Measurements from ENCODE around the gene GMIP.
A peak's percentile ranks its signal among the peaks of the same experiment; 100 is the strongest.
"Not testable (repeated sequence)": the region's sequence is repeated elsewhere in the genome, so short reads cannot be mapped to it uniquely, and the experiment has no call there.

The GMIP gene

GRCh38 chr19:19643158-19644053, at the start of gene GMIP:
TSS of gene GMIP (minus strand) at chr19:19643657. CDS start at chr19:19643529, 128 bp downstream.
- peak; percentile 64 for DNase-seq

- DNase-seq: no peak
These were observed 48.2 kb upstream of the GMIP start for GRCh38 chr19:19691683-19692082.

DNA sequence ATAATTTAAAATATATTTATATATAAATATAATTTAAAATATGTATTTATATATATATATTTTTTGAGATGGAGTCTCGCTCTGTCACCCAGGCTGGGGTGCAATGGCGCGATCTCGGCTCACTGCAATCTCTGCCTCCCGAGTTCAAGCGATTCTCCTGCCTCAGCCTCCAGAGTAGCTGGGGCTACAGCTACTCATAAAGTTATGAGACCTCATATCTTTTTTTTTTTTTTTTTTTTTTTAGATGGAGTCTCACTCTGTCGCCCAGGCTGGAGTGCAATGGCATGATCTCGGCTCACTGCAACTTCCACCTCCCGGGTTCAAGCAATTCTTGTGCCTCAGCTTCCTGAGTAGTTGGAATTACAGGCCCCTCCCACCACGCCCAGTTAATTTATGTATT, 45.6 kb upstream of the GMIP start:
- not testable (repeated sequence) for DNase-seq

DNA sequence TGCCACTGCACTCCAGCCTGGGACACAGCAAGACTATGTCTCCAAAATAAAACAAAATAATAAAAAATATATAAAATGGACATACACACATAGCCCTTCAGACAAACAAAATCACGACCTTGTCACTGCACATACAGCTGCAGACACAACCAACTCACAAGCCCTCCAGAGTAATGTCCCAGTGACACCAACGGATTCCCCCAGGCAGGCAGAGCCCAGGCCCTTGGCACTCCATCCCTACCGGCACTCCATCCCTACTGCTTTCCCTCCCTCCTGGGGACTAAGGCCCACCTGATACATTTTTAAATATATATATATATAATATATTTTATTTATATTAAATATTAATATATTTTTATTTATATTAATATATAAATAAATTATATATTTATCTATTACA, 43.6 kb upstream of the GMIP start:
- no peak for DNase-seq

- DNase-seq: no peak
These were observed 43.1 kb upstream of the GMIP start for GRCh38 chr19:19686580-19686979.

GRCh38 chr19:19686119-19686518, 42.7 kb upstream of the GMIP start:
- DNase-seq: not testable (repeated sequence)

GRCh38 chr19:19679176-19680073, 36.0 kb upstream of the GMIP start:
- no peak for DNase-seq

- DNase-seq: no peak
These were observed 34.1 kb upstream of the GMIP start for GRCh38 chr19:19677579-19677978.

GRCh38 chr19:19674315-19674714, 30.9 kb upstream of the GMIP start:
- no peak for DNase-seq

- no peak for DNase-seq
These were observed 29.4 kb upstream of the GMIP start for GRCh38 chr19:19672816-19673215.

- DNase-seq: no peak
These were observed 26.7 kb upstream of the GMIP start for GRCh38 chr19:19670070-19670551.

GRCh38 chr19:19668230-19669012, 25.0 kb upstream of the GMIP start, which contains the start of gene ZNF101:
TSS of gene ZNF101 (plus strand) at chr19:19668839. CDS start at chr19:19668964, 125 bp downstream.
- DNase-seq: peak; percentile 91

GRCh38 chr19:19665420-19665948, 22.0 kb upstream of the GMIP start:
- not testable (repeated sequence) for DNase-seq

- DNase-seq: peak; percentile 94
These were observed 20.0 kb upstream of the GMIP start, which contains the start of gene ATP13A1 for GRCh38 chr19:19663256-19664120. TSS of gene ATP13A1 (minus strand) at chr19:19663676. CDS start at chr19:19663666, 10 bp downstream.

- DNase-seq: no peak
These were observed 19.4 kb upstream of the GMIP start for GRCh38 chr19:19662871-19663255.

DNA sequence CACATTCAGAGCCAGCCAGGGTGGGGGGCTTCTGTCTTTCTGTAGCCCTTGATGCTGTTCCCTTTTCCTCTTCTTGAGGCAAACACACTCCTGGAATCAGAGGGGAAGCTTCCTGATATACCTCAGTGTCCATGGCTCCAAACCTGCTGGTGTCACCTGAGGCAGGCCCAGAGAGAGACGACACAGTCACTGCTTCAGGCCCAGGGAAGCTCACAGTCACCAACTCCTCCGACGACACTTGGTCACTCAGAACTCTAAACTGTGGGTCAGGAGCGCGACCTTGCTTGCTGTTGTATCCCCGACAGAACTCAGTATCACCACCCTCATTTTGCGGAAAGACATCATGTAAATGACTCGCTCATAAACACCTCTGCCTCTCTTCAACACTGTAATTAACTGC, 18.9 kb upstream of the GMIP start:
- no peak for DNase-seq

DNA sequence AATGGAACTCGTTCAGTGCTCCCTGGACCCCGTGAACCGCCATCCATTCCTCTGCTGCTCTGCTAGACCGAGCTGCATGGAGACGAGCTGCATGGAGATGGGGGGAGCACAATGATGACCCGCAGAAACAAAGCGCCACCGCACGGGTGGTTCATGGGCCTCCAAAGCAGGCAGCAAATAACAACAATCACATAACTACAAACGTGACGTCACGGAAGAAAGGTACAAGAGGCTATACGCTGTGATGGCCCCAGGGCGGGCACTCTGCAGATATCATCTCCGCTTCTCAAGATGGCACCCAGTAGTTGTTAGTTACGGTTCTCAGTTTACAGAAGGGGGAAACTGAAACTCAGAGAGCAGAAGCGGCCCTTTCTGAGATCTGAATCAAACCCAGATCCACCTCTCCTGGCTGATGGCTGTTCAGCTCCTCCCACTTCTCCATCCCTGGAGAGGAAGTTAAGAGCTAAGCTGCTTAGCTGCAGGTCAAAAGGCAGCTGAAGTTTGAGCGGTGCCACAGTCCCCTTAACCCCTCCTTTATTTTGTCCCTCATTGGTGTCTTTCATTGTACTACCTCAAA, 18.3 kb upstream of the GMIP start:
- DNase-seq: no peak

DNA sequence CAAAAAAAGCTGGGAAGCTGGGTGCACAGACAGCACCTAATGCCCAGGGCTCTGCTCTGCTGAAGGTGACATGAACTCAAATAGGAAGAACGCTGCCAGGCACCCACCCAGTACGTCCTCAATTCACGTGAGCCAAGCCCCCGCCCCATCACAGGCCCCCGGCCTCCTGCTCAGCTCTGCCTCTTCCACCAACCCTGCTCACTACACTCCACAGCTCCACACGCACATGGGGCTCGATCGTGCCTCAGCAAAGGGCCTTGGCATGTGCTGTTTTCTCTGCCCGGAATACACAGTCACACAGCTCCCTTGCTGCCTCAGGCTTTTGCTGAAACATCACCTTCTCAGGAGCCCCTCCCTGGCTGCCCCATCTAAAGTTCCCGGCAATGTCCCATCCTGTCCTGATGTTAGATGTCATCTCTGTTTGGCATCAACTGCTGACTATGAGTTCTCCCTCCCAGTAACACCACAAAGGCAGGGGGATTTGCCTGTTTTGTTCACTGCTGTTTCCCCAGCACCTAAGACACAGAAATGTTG, 17.8 kb upstream of the GMIP start:
- no peak for DNase-seq

GRCh38 chr19:19659646-19660245, 16.3 kb upstream of the GMIP start:
- DNase-seq: no peak

GRCh38 chr19:19657397-19657783, 13.9 kb upstream of the GMIP start:
- DNase-seq: no peak
